ENCODE results near the gene CBFA2T3. TPM values are rescaled to one million over a fixed set of nuclear protein-coding genes. Genes with fewer than 3 reads are reported as not detected.

CBFA2T3 gene
- total RNA-seq, 1 donor from 2014 or later, result 0.51 TPM

DNA sequence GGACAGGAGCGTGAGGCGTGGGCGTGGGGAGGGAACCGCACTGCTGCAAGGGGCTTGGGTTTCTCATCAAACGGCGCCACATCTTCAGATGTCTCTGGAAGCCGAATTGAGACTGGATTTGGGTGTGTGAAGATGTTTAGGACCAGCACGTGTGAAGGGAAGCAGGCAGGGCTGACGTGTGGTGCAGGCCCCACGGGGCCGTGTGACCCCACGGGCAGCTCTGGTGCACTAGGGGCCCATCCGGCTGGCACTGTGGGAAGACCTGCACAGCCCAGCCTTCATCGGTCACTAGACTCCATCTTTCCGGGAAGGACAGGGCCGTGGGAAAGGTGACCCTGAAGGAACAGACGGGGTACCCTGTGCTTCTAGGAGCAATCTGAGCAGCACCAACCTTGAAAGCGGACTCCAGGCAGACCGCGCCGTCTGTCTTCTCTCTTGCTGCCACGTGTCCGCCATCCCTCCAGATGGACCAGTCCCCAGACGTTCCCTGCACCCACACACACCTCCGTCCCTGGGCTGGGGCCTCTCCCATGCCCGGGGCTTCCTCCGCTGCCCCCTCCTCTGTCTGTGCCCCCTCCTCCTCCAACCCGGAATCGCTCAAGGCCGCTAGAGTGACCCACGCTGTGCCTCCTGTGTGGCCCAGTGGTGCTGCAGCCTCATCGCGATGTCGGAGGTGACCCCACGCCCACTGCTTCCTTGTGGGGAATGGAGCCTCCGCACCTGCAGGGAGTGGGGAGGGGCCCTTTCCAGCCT is 23.4 kb upstream of the CBFA2T3 start:
- intact Hi-C loops (cut with micrococcal nuclease), result no loop called here

GRCh38 chr16:88999457-89000206 is 22.6 kb upstream of the CBFA2T3 start:
- intact Hi-C loops (cut with micrococcal nuclease), result no loop called here

- intact Hi-C loops (cut with micrococcal nuclease), result no loop called here
These were observed 18.9 kb upstream of the CBFA2T3 start for GRCh38 chr16:88995746-88996535.

GRCh38 chr16:88995194-88995593 is 18.2 kb upstream of the CBFA2T3 start:
- intact Hi-C loops (cut with micrococcal nuclease), result no loop called here

GRCh38 chr16:88994695-88995094 is 17.7 kb upstream of the CBFA2T3 start:
- intact Hi-C loops (cut with micrococcal nuclease), result no loop called here

- intact Hi-C loops (cut with micrococcal nuclease), result no loop called here
These were observed 17.1 kb upstream of the CBFA2T3 start for GRCh38 chr16:88993946-88994600.

DNA sequence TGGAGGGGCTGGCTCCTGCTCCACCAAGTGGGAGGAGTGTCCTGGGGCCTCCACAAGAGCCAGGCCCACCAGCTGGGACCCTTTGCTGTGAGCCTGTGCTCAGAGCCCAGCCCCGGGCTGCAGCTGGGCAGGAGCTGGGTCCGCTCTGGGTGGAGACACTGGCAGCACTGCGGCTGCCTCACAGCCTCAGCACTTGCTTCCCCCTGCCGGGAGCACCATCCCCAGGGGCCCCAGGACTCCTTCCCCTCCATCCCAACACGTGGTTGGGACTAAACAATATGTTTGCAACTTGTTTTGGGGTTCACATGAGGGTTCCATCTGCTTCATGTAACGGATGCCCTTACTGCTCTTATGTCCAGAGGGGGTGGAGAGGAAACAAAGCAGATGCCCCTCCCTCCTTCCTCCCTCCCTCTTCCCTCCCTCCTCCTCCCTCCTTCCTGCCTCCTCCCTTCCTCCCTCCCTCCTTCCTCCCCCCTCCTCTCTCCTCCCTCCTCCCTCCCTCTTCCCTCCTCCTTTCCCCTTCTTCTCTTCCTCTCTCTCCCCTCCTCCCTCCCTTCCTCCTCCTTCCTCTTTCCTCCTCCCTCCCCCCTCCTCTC is 16.3 kb upstream of the CBFA2T3 start:
- intact Hi-C loops (cut with micrococcal nuclease), result no loop called here

DNA sequence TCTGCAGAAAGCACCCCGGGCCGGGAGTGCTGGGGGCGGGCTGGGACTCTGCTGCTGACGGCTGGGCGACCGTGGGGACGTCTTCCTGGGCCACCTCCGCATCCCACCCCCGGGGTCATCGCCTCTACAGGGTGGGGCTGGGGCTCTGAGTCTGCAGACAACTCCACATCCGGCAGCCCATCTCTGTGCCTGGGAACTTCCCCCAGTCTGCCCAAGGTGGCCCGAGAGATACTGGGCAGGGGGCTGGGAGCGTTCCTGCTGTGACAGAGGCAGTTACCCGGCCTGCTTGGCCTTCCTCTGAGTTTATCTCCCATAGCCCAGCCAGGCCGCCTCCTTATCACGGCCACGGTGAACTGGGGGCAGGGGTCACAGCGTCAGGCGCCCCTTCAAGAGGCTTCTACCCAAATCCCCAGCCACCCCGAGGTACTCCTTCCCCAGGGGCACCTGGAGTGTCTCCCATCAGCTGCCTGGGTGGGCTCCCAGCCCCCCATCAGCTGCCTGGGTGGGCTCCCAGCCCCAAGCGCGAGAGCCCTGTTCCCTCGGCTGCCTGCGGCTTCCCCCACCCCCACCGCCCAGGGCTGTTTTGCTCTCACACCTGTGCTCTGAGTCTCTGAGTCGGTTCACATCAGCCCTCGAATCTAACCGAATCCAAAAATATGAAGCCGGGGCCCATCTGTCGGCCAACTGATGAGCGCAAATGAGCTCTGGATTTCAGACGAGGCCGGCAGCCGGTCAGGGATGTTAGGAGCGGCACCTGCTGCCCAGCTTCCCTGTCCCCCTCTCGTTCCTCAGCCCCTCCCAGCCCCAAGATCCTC is 15.6 kb upstream of the CBFA2T3 start:
- intact Hi-C loops (cut with micrococcal nuclease), result no loop called here

DNA sequence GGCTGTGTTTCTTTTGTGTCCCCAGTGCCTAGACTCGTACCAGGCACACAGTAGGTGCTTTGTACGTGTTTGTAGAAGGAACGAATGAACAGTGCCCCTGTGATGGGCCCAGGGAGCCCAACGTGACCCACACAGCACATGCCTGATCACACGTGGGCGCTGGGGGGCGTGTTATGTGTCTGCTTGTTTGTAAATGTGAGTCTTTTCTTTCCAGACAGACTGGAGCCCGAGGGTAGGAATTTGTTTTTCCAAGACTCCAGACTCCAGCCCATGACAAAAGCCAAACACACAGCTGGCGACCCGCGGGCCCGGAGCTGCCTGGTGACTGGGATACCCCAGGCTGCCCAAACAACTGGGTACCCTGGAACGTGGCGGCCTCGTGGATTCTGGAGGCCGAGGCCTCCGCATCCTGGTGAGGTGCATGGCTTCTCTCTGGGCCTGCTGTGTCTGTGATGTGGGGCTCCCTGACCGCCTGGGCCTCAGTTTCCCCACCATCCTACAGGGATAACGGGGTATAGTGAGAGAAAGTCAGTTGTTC is 14.9 kb upstream of the CBFA2T3 start:
- intact Hi-C loops (cut with micrococcal nuclease), result no loop called here

DNA sequence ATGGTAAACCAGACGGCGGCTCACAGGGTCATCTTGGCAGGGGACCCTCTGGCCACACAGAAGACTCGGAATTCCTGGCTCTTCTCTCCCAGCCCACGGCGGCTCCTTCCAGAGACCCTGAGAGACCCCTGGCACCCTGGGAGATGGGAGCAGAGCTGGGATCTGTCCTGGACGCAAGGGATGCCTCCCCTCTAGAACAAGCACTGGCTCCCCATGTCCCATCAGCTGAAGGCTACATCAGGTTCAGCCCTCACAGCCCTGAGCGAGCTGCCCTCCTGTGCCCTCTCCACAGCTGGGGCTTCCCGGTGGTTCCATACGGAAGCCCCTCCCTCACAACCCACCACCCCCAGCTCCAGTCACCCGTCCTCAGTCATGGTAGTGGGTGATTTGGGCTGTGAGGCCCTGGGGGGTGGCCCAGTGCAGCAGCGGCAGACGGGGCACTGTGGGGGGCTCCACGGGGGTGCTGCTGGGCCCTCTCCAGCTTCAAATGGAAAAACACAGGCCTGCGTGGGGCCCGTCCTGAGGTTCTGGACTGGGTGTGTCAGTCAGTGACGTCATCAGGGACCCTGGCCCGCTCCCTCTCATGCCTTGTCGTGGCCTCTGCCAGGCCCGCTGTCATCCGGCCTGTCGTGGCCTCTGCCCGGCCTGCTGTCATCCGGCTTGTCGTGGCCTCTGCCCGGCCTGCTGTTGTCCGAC is 13.0 kb upstream of the CBFA2T3 start:
- intact Hi-C loops (cut with micrococcal nuclease), result no loop called here

DNA sequence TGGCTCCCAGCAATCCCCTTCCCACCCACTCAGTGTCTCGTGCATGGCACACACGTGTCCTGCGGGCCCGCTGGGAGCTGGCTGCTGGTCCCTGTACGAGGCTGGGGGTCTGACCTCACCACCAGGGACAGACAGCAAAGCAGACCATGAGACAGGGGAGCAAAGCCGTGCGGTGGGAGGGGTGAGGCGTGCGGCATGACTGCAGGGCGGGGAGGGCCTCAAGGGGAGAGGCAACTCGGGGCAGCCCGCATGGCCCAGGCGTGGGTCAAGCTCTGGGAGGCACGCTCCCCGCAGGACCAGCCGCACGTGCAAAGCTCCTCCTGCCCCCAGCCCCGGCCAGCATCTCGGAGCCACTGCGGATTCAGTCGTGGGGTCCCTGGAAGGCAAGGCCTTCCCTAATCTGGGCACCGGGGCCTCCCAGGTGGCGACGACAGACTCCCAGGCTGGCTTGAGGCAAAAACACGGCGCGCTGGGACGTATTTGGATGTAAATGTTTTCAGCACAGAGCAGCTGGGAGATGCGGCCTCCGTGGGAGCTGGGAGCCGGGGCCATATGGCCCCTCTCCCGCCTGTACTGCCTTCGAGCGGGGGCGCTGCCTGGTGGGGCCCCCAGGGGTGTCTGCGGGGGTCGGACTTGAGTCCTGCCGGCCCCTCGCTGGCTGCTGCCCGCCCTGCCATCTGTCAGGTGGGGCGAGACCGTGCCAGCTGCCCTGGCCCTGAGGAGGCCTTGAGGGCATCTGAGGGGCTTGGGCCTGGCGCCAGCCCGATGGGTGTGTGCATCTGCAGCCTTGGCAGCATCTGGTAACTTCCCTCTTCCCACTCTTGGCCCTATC is 12.2 kb upstream of the CBFA2T3 start:
- intact Hi-C loops (cut with micrococcal nuclease), result no loop called here

- intact Hi-C loops (cut with micrococcal nuclease), result no loop called here
These were observed 8.5 kb upstream of the CBFA2T3 start for GRCh38 chr16:88985521-88985920.

GRCh38 chr16:88983771-88984687 is 7.0 kb upstream of the CBFA2T3 start:
- intact Hi-C loops (cut with micrococcal nuclease), result no loop called here

GRCh38 chr16:88983165-88983564 is 6.2 kb upstream of the CBFA2T3 start:
- intact Hi-C loops (cut with micrococcal nuclease), result no loop called here

GRCh38 chr16:88982286-88983084 is 5.5 kb upstream of the CBFA2T3 start:
- intact Hi-C loops (cut with micrococcal nuclease), result no loop called here

- intact Hi-C loops (cut with micrococcal nuclease), result no loop called here
These were observed 2.5 kb upstream of the CBFA2T3 start for GRCh38 chr16:88979353-88980015.
